H1 (cell line): Measurements from ENCODE around the gene SELPLG. TPM values are rescaled to one million over a fixed set of nuclear protein-coding genes. Genes with fewer than 3 reads are reported as not detected.

Experiments used
- CTCF ChIA-PET: fragments of 300-600 bp; sonication (Branson Sonifier 250); formaldehyde crosslinking; loops from one replicate; lab custom pipeline; 2021; ENCODE audit not compliant: partially characterized antibody; lab: Charles Lee
- POLR2A ChIA-PET: fragments of 300-600 bp; sonication (Branson Sonifier 250); formaldehyde crosslinking; loops from one replicate; lab custom pipeline; 2021; ENCODE audit warnings: inconsistent platforms; ENCODE audit not compliant: partially characterized antibody; lab: Charles Lee
- DNase-seq, 2 experiments: peaks; one replicate each; pipeline versions ENCODE4 v3.0.0 to v3.0.0-alpha.2; 2010 to 2022; ENCODE audit warnings: low spot score in 2 of 2, low read depth in 1 of 2, mixed read lengths in 1 of 2
- FAIRE-seq: peaks from 2 replicates; lab custom pipeline; 2011; peaks lifted over from hg19 to GRCh38; lab: Jason Lieb, UNC
- H2AFZ ChIP-seq: 2 replicates; pipeline ENCODE4 v1.8.1; 2012; ENCODE audit warnings: low read length, inconsistent platforms
- H2AK5ac ChIP-seq: 2 replicates; pipeline ENCODE4 v1.6.1; 2013; ENCODE audit warnings: low read depth, low read length
- H2BK120ac ChIP-seq: replicated peaks from 2 replicates; pipeline ENCODE3; 2013; ENCODE audit warnings: low read depth, low read length, inconsistent platforms
- H2BK12ac ChIP-seq: 2 replicates; pipeline ENCODE4 v1.6.1; 2013; ENCODE audit warnings: low read depth, low read length
- H2BK15ac ChIP-seq: 2 replicates; pipeline ENCODE4 v1.6.1; 2013; ENCODE audit warnings: low read length
- H2BK20ac ChIP-seq: 2 replicates; pipeline ENCODE4 v1.6.1; 2013; ENCODE audit warnings: low read length
- H2BK5ac ChIP-seq: 2 replicates; pipeline ENCODE4 v1.6.1; 2013; ENCODE audit warnings: low read depth, low read length
- H3K14ac ChIP-seq: 2 replicates; pipeline ENCODE4 v1.6.1; 2013; ENCODE audit warnings: inconsistent platforms; ENCODE audit not compliant: insufficient read length
- H3K18ac ChIP-seq: 2 replicates; pipeline ENCODE4 v1.6.1; 2013; ENCODE audit warnings: low read length; ENCODE audit errors: extremely low read depth
- H3K23ac ChIP-seq: 2 replicates; pipeline ENCODE4 v1.6.1; 2013; ENCODE audit warnings: inconsistent platforms; ENCODE audit not compliant: insufficient read length
- H3K23me2 ChIP-seq: 2 replicates; pipeline ENCODE4 v1.6.1; 2013; ENCODE audit warnings: low read depth, low read length
- H3K27ac ChIP-seq: 2 replicates; pipeline ENCODE4 v1.6.1; 2011; ENCODE audit warnings: low read depth, low read length, inconsistent platforms
- H3K27me3 ChIP-seq, 4 experiments: replicated peaks in 1 of 4; 1 replicate in 1 of 4; 2 replicates in 3 of 4; pipeline versions ENCODE4 v1.6.1 to v1.8.1; 2011 to 2013; ENCODE audit warnings: low read length in 3 of 4, mild to moderate bottlenecking in 3 of 4, inconsistent platforms in 2 of 4, mixed read lengths in 2 of 4, moderate library complexity in 1 of 4; ENCODE audit not compliant: control insufficient read depth in 3 of 4, insufficient read depth in 3 of 4; ENCODE audit errors: extremely low read depth in 1 of 4
- H3K36me3 ChIP-seq, 4 experiments: 2 replicates each; pipeline versions ENCODE4 v1.6.1 to v1.8.1; 2011 to 2013; ENCODE audit warnings: mild to moderate bottlenecking in 4 of 4, low read length in 3 of 4, moderate library complexity in 2 of 4, control low read depth in 1 of 4, inconsistent platforms in 1 of 4; ENCODE audit not compliant: insufficient read depth in 4 of 4, control insufficient read depth in 2 of 4
- H3K4ac ChIP-seq: replicated peaks from 2 replicates; pipeline ENCODE3; 2013; ENCODE audit warnings: low read length, low read depth, mixed read lengths, inconsistent platforms; ENCODE audit not compliant: insufficient read length
- H3K4me1 ChIP-seq, 4 experiments: replicated peaks in 1 of 4; 1 replicate in 1 of 4; 2 replicates in 3 of 4; pipeline versions ENCODE4 v1.6.1 to v1.8.1; 2011 to 2013; ENCODE audit warnings: low read length in 3 of 4, inconsistent platforms in 2 of 4, mixed read lengths in 1 of 4; ENCODE audit not compliant: insufficient read depth in 4 of 4, control insufficient read depth in 3 of 4
- H3K4me2 ChIP-seq, 2 experiments: 2 replicates each; pipeline versions ENCODE4 v1.6.1 to v1.8.1; 2011 to 2013; ENCODE audit warnings: low read depth in 2 of 2, low read length in 2 of 2, control low read depth in 1 of 2, inconsistent platforms in 1 of 2, mild to moderate bottlenecking in 1 of 2; ENCODE audit not compliant: insufficient read depth in 1 of 2
- H3K4me3 ChIP-seq, 4 experiments: fragments of 200-600, 300-600 bp in 1 of 4; sonication (generic), shearing (Covaris generic), sonication (Bioruptor Twin) in 1 of 4; 2 replicates each; pipeline versions ENCODE4 v1.5.1 to v1.8.1; 2011 to 2016; ENCODE audit warnings: low read length in 4 of 4, low read depth in 3 of 4, control low read depth in 2 of 4, inconsistent platforms in 2 of 4, mild to moderate bottlenecking in 2 of 4, mixed read lengths in 1 of 4, moderate library complexity in 1 of 4; ENCODE audit not compliant: insufficient read depth in 2 of 4; ENCODE audit errors: extremely low read depth in 1 of 4
- H3K56ac ChIP-seq: replicated peaks from 2 replicates; pipeline ENCODE3; 2013; ENCODE audit warnings: low read depth, mild to moderate bottlenecking, mixed read lengths, low read length, inconsistent platforms; ENCODE audit not compliant: insufficient read length
- H3K79me1 ChIP-seq: 2 replicates; pipeline ENCODE4 v1.6.1; 2013; ENCODE audit warnings: low read depth, low read length, control low read depth
- H3K79me2 ChIP-seq, 2 experiments: 2 replicates each; pipeline versions ENCODE4 v1.6.1 to v1.8.1; 2012 to 2013; ENCODE audit warnings: low read length in 2 of 2, mild to moderate bottlenecking in 2 of 2, inconsistent platforms in 1 of 2; ENCODE audit not compliant: insufficient read depth in 2 of 2, control insufficient read depth in 1 of 2
- H3K9ac ChIP-seq, 4 experiments: replicated peaks in 1 of 4; 1 replicate in 1 of 4; 2 replicates in 3 of 4; pipeline versions ENCODE4 v1.6.1 to v1.8.1; 2011 to 2013; ENCODE audit warnings: low read depth in 3 of 4, low read length in 3 of 4, control low read depth in 2 of 4, mild to moderate bottlenecking in 2 of 4, moderate library complexity in 2 of 4, inconsistent platforms in 1 of 4; ENCODE audit errors: extremely low read depth in 1 of 4
- H3K9me3 ChIP-seq, 2 experiments: 2 replicates each; pipeline versions ENCODE4 v1.6.1 to v1.8.1; 2012 to 2013; ENCODE audit warnings: mild to moderate bottlenecking in 2 of 2, moderate library complexity in 2 of 2, control low read depth in 1 of 2, inconsistent platforms in 1 of 2, low read depth in 1 of 2, low read length in 1 of 2, mixed read lengths in 1 of 2; ENCODE audit not compliant: insufficient read depth in 2 of 2
- H4K20me1 ChIP-seq, 2 experiments: replicated peaks in 1 of 2; 2 replicates each; pipeline versions ENCODE3 to v1.8.1; 2011 to 2013; ENCODE audit warnings: inconsistent platforms in 2 of 2, low read length in 2 of 2, mild to moderate bottlenecking in 1 of 2; ENCODE audit not compliant: insufficient read depth in 2 of 2, control insufficient read depth in 1 of 2
- H4K5ac ChIP-seq: 2 replicates; pipeline ENCODE4 v1.6.1; 2013; ENCODE audit warnings: low read length, low read depth, mixed read lengths, inconsistent platforms; ENCODE audit not compliant: insufficient read length
- H4K8ac ChIP-seq: 2 replicates; pipeline ENCODE4 v1.8.0; 2013; ENCODE audit warnings: mild to moderate bottlenecking, moderate library complexity, low read length, inconsistent platforms; ENCODE audit not compliant: insufficient read depth; ENCODE audit errors: extremely low read depth
- H4K91ac ChIP-seq: replicated peaks from 2 replicates; pipeline ENCODE3; 2013; ENCODE audit warnings: low read length, mixed read lengths, inconsistent platforms; ENCODE audit not compliant: insufficient read length
- BCL11A ChIP-seq, 2 experiments: IDR thresholded peaks; one replicate each; pipeline ENCODE4 v1.6.1; 2011; ENCODE audit warnings: low read depth in 2 of 2, low read length in 2 of 2, mild to moderate bottlenecking in 2 of 2
- CHD2 ChIP-seq: IDR thresholded peaks from 2 replicates; pipeline ENCODE4 v1.6.1; 2012; ENCODE audit warnings: low read length, improper control_type of control experiment
- CREB1 ChIP-seq: IDR thresholded peaks from 2 replicates; pipeline ENCODE4 v1.6.1; 2012; ENCODE audit warnings: inconsistent platforms
- FOSL1 ChIP-seq: IDR thresholded peaks from 2 replicates; pipeline ENCODE4 v1.6.1; 2011; ENCODE audit warnings: mild to moderate bottlenecking, low read depth, low read length, moderate library complexity; ENCODE audit not compliant: insufficient read depth
- HDAC2 ChIP-seq, 2 experiments: fragments of 300-600 bp in 1 of 2; sonication (generic) in 1 of 2; IDR thresholded peaks; 2 replicates each; pipeline ENCODE4 v1.6.1; 2011 to 2012; ENCODE audit warnings: low read depth in 2 of 2, low read length in 2 of 2, mild to moderate bottlenecking in 2 of 2, moderate library complexity in 2 of 2, borderline replicate concordance in 1 of 2, inconsistent platforms in 1 of 2
- KDM4A ChIP-seq: IDR thresholded peaks from one replicate; pipeline ENCODE4 v1.7.1; 2012; ENCODE audit warnings: low read depth, mild to moderate bottlenecking, moderate library complexity, low read length, inconsistent platforms; ENCODE audit not compliant: severe bottlenecking
- PHF8 ChIP-seq: fragments of 200-600 bp; sonication (generic); conservative IDR thresholded peaks from 2 replicates; pipeline ENCODE4 v1.7.1; 2012; ENCODE audit warnings: low read depth, mild to moderate bottlenecking, inconsistent platforms, low read length, moderate library complexity
- RBBP5 ChIP-seq: IDR thresholded peaks from 2 replicates; pipeline ENCODE4 v1.7.1; 2012; ENCODE audit warnings: low read depth, mild to moderate bottlenecking, inconsistent platforms, low read length, moderate library complexity, borderline replicate concordance
- SIX5 ChIP-seq: IDR thresholded peaks from 2 replicates; pipeline ENCODE4 v1.6.1; 2011; ENCODE audit warnings: mild to moderate bottlenecking, low read depth, low read length
- SRF ChIP-seq: IDR thresholded peaks from 2 replicates; pipeline ENCODE4 v1.6.1; 2011; ENCODE audit warnings: mild to moderate bottlenecking, low read depth, low read length, moderate library complexity
- TAF1 ChIP-seq: IDR thresholded peaks from 2 replicates; pipeline ENCODE4 v1.6.1; 2011; ENCODE audit warnings: mild to moderate bottlenecking, low read depth, low read length
- TEAD4 ChIP-seq: IDR thresholded peaks from 2 replicates; pipeline ENCODE4 v1.6.1; 2012; ENCODE audit warnings: low read depth, low read length, inconsistent platforms, mixed read lengths
- ZNF274 ChIP-seq: IDR thresholded peaks from 2 replicates; pipeline ENCODE4 v1.7.0; 2012; ENCODE audit warnings: low read length, borderline replicate concordance; ENCODE audit errors: extremely low read depth
- WGBS, 2 experiments: shearing (Covaris generic) in 1 of 2; methylation state at CpG; one replicate each; pipeline versions ENCODE4 v1.1.6 to v1.1.7; 2013 to 2015; ENCODE audit warnings: low lambda C conversion rate in 2 of 2, mixed read lengths in 2 of 2, inconsistent platforms in 1 of 2, low coverage in 1 of 2, missing lambda C conversion rate in 1 of 2; ENCODE audit not compliant: insufficient replicate concordance in 2 of 2, insufficient coverage in 1 of 2, insufficient read length in 1 of 2; ENCODE audit errors: extremely low coverage in 1 of 2, missing lambda C conversion rate in 1 of 2; 5-methylcytosine and 5-hydroxymethylcytosine counted together
- polyA plus RNA-seq, 7 experiments: library from polyadenylated mRNA; depleted of rRNA in 3 of 7; stranded (reverse) in 5 of 7; unstranded in 2 of 7; fragments of >200 nt in 5 of 7; fragments of 200-250 nt in 2 of 7; gene quantifications; 1 replicate in 5 of 7; 2 replicates in 1 of 7; 4 replicates in 1 of 7; pipeline versions ENCODE4 v1.2.1 to v1.2.3, GENCODE V29; 2011 to 2013; ENCODE audit warnings: missing spikeins in 2 of 7, mixed read lengths in 2 of 7
- total RNA-seq: library from RNA; stranded (reverse); fragmentation: NEBNext Ultra II Directional; extraction: Animal tissue kit (Norgen Biotek cat#: 25700); gene quantifications from 2 replicates; pipeline ENCODE4 v1.2.1, GENCODE V29; 2021

SELPLG gene
- total and polyA plus RNA-seq, 2 of the 8 experiments (the other 6 are each of a cell fraction or from before 2014, with no cell fraction given): 0.18 TPM; not detected in 1

DNA sequence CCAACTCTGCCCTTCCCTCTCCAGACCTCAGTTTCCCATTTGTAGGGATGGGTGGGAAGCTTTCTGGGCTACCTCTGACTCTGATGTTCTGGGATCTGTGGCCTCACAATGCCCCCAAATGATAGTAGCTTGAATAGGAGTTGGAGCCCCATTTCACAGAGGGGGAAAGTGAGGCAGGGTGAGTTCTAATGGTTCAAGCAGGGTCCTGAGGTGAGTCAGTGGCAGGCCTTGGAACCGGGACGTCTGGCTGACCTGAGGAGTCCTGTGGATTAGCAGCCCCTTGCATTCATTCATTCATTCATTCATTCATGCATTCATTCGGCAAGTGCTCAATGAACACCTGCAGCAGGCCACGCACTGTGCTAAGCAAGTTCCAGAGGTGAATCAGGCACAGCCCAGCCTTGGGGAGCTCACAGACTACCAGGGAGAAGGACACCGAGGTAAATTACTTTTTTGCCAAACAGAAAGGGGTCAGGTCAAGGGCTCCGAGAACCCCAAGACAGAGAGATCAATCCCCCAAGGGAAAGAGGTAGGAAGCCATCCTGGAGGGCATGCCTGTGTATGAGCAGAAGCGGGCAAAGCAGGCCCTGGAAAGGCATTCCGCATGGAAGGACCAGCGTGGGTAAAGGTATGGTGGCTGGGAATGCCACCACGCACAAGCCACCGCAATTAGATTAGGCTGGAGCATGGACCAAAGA, 35.0 kb downstream of the SELPLG start:
- Histone ChIP-seq H4K91ac (no peak overlapping the region), H3K4me1 (peaks cover 0 to 14% (median 0%) of the 10 kb centered on the region in 4 experiments; a peak in 3 of 7 replicates), H4K20me1 (peaks cover 0 to 8% of the 10 kb centered on the region in 2 experiments), H3K18ac (no peak overlapping the region), H3K4me3 (no peak overlapping the region), H4K5ac (no peak overlapping the region), H3K79me1 (no peaks in the 10 kb centered on the region; the same call in 1 of the 2 replicates), H3K4me2 (no peak overlapping the region), H3K4ac (no peak overlapping the region), H3K9me3 (no peaks in the 10 kb centered on the region), H3K9ac (no peak overlapping the region), H3K79me2 (no peaks in the 10 kb centered on the region), H2BK12ac (0 out of 2 replicates have a peak overlapping the region, but pooled peaks have one; percentile 46), H2BK5ac (no peak overlapping the region), H3K36me3 (no peaks in the 10 kb centered on the region), H2BK20ac (no peak overlapping the region), H2AFZ (no peak overlapping the region), H2AK5ac (no peak overlapping the region), H3K27ac (no peak overlapping the region), H3K27me3 (no peaks in the 10 kb centered on the region; a peak in 1 of 7 replicates), H3K56ac (no peak overlapping the region), H2BK120ac (no peak overlapping the region), H4K8ac (0 out of 2 replicates have a peak overlapping the region, but pooled peaks have one; percentile 38), H3K23me2 (peaks cover 7% of the 10 kb centered on the region; the same call in 1 of the 2 replicates), H3K14ac (no peak overlapping the region), H2BK15ac (0 out of 2 replicates have a peak overlapping the region, but pooled peaks have one; percentile 81), H3K23ac (no peak overlapping the region)
- ChIA-PET CTCF (interaction anchor here (0.7 to 3.1 kb wide), 9 partner anchors 9 to 155 kb away, joined by 3 to 11 read pairs (median 3); partner anchors contain the start of gene ISCU), POLR2A (interaction anchor here (1.1 to 1.8 kb wide), 4 partner anchors 10 to 132 kb away, joined by 3 to 4 read pairs (median 4); partner anchors contain the start of gene ISCU)
- no peak for DNase-seq
- FAIRE-seq: no peak
- 97% methylated on average over 11 of the region's 11 CpGs; no CpG with 5 or more reads in 1 of the 2 experiments for WGBS, 2 experiments
- TF ChIP-seq TAF1: no peak
- no peak for TF ChIP-seq HDAC2 (IDR thresholded peaks at IDR 0.05; ENCODE audit: borderline replicate concordance in 1 of 2, low read depth in 2 of 2, low read length in 2 of 2)
- TF ChIP-seq ZNF274: no peak
- no peak for TF ChIP-seq RBBP5
- TF ChIP-seq CHD2: no peak
- no peak for TF ChIP-seq SIX5
- no peak for TF ChIP-seq TEAD4
- TF ChIP-seq SRF: no peak
- no peak for TF ChIP-seq BCL11A (IDR thresholded peaks at IDR 0.05; ENCODE audit: low read depth in 2 of 2, low read length in 2 of 2)
- no peak for TF ChIP-seq FOSL1
- no peak for TF ChIP-seq CREB1
- no peak for TF ChIP-seq KDM4A
- TF ChIP-seq PHF8: no peak
